GM18858 (cell line): ENCODE data around the gene SNHG17.
"Not testable (repeated sequence)": the region's sequence is repeated elsewhere in the genome, so short reads cannot be mapped to it uniquely, and the experiment has no call there.

Experiments used
- ATAC-seq: cut with Tn5 transposase; IDR thresholded peaks from one replicate; pipeline ENCODE4 v1.9.1; 2021; ENCODE audit not compliant: unreplicated experiment

The SNHG17 gene

DNA sequence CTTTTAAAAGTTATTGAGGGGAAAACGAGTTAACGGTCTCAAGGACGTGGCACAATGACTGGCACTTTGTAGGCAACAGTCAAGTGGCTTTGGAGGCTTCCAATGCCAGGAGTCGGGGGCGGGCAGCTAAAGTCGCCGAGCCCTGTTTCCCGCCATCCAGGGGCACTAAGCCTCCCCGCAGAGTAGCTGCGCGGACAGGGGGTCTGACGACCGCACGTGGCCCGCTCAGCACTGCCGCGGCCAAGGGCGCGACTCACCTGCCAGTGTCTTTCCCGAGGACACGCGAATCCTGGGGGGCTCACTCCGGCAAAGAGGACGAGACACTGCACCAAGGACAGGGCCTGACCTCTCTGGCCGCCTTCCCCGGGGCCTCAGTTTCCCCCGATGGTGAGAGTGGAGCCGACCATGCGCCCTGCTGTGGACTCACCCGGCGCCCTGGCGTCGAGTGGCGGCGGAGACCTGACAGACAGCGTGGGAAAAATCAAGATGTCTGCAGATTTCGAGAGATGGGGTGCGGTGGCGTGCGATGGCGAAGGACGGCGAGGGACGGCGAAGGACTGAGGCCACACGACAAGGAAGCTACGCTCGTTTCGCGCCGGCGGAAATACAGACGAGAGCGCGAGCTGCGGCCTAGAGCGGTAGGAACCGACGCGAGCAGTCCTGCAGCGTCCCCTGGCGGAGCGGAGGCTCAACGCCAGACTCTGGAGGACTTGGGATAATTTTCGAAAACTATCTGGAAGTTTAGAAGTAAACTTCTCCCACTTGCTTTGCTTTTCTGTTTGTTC, at the start of gene SNHG17:
SNHG17 (minus strand) TSS at position 559 of the 785 bp plus-strand sequence.
- no peak for ATAC-seq

DNA sequence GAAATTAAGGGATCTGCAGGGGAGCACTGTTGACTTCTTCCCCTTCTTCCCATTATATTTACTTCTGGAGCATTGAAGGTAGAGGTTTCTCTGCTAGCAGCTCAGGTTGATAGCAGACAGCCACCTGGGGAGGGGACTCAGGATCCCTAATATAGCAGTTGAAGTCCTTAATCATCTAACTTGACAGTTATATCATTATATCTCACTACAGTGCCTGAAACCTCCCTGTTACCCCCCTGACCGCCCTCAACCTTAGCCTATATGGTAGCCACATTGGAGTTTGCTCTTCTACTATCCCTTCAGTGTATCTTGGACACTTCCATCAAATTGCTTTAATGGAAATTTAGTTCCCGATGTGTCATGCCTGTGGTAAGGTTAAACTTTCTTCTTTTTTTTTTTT, 44.5 kb upstream of the SNHG17 start:
- no peak for ATAC-seq

DNA sequence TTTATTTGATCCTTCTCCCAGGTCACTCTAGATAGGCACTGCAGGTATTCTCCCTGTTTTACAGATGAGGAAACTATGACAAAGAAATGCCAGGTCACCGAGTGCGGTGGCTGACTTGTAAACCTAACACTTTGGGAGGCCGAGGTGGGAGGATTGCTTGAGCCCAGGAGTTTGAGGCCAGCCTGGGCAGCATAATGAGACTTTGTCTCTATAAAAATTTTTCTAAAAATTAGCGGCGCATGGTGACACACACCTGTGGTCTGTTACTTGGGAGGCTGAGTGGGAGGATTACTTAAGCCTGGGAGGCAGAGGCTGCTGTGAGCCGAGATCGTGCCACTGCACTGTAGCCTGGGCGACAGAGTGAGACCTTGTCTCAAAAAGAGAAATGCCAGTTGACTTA, 42.6 kb upstream of the SNHG17 start:
- ATAC-seq: no peak

DNA sequence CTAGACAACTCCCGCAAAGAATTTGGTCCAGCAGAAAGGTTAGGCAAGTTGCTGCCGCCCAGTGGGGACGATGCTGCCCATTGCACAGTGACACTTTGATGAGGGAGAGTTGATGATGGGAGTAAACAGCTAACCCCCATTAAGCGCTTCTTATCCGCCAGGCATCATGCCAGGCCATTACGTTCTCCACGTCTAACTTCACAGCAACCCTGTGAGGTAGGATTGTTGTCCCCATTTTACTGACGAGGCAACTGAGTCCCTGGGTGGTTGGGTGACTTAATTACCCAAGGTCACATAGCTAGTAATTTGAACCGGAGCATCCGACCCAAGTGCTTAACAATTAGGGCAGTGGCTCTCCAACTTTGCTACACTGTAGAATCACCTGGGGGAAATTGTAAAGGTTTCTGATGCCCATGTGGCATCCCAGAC, 38.3 kb upstream of the SNHG17 start:
- ATAC-seq: no peak

DNA sequence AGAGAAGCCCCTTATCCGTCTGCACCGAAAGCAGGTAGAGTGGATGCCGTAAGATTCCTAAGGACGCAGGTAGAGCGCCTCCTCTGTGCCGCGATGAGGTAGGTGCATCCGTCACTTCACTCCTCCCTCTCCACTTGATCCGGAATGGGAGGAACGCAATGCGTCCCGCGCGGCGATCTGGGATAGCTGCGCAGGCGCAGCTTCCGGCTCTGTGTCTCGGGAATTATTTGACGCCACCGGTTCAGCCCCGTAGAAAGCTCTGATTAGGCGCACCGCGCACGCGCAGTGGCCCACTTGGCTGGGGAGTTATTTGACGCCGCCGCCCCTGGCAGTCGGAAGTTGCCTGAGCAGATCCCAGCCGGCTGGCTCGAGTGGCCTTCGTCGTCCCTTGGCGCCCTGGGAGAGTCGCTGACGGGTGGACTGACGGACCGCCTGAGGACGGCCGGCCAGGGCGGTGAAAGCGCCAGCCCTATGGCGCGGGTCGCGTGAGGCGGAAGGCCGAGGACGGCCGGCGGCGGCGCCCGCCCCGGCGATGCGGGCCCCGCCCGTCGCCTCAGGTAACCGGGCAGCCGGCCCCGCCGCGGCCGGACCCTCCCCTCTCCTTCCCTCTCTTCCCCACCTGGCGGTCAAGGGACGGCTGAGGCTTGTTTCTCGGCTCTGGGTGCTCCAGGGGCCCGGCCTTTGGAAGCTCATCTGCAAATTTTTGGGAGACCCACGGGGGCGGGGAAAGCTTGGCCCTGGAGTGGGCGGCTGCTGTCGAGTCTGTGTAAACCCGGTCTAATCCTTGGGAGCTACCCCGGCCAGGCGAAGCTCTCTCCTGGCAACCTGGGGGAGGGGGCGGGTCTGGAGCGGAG, 37.6 kb upstream of the SNHG17 start, which contains the start of gene RALGAPB:
RALGAPB (plus strand) TSS at position 331 of the 854 bp plus-strand sequence. CDS start 15,590 bp downstream, outside the sequence.
- ATAC-seq: peak; percentile 76

DNA sequence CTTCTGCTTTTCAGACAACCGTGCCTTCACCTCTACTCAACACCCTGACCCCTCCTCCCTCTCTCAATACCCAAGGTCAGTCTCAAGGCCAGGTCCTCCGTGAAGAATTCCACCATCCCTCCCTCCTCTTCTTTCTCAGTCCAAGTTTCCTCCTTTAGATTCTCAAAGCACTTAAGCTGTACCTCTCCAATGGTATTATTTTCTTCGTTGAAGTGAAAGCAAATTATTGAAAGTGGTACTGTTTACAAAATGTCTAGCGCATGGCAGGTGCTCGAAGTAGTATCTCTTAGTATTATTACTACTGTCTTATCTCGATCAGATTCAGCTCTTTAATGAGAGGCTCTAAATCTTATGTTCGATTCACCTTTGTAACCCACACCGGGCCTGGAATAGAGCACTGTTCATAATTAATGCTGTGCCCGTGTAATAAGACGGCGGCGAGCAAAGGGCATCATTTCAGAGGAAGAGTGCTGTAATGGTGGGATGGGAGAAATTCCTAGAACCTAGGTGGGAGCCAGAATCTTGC, 36.9 kb upstream of the SNHG17 start:
- no peak for ATAC-seq

DNA sequence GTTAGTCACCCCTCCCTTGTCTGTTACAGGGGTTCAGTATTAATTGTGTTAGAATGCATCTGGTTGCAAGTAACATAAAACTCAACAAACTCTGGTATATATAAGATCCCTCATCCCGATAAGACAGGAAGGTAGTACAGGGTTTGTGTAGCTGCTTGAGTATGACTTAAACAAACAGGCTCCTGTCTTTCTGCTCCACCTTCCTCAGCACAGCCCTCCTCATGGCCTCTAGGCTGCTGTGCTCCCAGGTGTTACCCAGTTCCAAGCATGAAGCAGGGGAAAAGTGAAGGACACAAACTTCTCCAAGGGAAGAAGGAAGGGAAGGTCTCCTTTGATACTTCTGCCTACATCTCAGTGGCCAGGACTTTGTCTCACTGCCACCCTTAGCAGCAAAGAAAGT, 36.1 kb upstream of the SNHG17 start:
- no peak for ATAC-seq

DNA sequence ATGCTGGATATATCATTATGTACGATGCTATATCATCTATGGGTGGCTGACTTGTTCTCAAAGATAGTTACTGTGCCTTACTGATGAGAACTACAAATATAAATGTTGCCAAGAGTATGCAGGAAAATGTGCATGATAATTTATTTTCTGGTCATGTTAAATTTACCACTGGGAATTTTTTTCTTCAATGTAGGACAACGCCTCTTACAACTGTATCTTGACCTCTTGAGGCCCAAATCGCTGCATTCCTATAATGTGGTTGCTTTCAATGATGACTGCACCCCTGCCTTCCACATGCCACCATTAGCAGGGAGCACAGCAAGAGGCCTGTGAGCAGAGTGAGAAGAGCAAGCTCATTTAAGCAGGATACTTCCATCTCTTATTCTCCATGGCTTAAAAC, 31.9 kb upstream of the SNHG17 start:
- ATAC-seq: no peak

DNA sequence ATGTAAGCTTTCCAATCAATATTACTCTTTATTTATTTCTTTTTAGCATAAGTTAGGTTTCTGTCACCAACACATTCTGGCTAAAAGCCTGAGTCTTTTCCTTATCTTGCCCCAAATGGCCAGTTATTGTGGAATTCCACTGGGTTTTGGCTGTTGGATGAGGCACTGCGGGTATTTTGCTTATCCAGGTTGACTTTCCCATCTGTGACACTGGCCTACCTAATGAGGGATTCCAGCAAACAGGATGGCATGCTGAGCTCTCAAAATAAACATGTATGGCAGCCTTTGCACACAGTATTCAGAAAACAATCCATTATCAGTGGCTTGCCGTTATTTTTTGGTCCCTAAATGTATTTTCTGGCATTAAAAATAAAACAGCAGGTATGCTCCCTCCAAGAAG, 31.0 kb upstream of the SNHG17 start:
- ATAC-seq: no peak

DNA sequence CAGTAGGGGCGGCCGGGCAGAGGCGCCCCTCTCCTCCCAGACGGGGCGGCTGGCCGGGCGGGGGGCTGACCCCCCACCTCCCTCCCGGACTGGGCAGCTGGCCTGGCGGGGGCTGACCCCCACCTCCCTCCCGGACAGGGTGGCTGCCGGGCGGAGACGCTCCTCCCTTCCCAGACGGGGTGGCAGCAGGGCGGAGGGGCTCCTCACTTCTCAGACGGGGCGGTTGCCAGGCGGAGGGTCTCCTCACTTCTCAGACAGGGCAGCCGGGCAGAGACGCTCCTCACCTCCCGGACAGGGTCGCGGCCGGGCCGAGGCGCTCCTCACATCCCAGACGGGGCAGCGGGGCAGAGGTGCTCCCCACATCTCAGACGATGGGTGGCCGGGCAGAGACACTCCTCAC, 26.4 kb upstream of the SNHG17 start:
- ATAC-seq: not testable (repeated sequence)

DNA sequence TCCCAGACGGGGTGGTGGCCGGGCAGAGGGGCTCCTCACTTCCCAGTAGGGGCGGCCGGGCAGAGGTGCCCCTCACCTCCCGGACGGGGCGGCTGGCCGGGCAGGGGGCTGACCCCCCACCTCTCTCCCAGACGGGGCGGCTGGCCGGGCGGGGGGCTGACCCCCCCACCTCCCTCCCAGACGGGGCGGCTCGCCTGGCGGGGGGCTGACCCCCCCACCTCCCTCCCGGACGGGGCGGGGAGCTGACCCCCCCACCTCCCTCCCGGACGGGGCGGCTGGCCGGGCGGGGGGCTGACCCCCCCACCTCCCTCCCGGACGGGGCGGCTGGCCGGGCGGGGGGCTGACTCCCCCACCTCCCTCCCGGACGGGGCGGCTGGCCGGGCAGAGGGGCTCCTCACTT, 26.0 kb upstream of the SNHG17 start:
- ATAC-seq: not testable (repeated sequence)

DNA sequence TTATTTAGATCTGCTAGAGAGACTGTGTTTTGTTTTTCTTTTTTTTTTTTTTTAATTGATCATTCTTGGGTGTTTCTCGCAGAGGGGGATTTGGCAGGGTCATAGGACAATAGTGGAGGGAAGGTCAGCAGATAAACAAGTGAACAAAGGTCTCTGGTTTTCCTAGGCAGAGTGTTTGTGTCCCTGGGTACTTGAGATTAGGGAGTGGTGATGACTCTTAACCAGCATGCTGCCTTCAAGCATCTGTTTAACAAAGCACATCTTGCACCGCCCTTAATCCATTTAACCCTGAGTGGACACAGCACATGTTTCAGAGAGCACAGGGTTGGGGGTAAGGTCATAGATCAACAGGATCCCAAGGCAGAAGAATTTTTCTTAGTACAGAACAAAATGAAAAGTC, 25.5 kb upstream of the SNHG17 start:
- not testable (repeated sequence) for ATAC-seq

DNA sequence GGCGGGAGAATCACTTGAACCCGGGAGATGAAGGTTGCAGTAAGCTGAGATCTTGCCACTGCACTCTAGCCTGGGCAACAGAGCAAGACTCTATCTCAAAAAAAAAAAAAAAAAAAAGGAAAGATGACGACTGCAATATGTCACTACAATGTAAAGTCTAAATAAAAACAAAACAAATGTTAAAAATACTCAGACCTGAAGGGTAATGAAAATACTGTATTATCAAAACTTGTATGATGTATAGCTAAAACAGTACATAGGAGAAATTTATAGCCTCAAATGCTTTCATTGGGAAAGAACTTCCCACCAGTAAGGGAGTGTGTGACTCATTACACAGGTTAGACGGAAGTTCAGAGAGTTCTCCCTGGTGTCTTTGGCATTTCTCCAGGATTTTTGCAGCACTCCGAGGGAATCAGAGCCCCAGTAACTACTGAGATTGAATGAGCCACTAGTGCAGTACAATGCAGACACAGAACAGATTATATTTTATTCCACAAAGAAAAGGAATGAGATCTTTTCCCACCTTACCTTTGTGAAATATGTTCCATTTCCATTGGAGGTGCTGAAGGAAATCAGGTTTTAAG, 25.0 kb upstream of the SNHG17 start:
- no peak for ATAC-seq

DNA sequence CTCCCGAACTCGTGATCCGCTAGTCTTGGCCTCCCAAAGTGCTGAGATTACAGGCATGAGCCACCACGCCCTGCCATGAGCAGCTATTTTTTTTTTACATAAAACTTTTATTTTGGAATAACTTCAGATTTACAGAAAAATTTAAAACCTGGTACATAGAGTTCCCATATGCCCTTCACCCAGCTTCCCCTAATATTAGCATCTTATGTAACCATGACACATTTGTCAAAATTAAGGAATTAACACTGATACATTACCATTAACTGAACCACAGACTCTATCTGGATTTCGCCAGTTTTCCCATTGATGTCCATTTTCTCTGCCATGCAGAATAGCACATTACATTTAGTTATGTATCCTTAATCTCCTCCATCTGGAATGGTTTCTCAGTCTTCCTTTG, 23.2 kb upstream of the SNHG17 start:
- ATAC-seq: no peak

DNA sequence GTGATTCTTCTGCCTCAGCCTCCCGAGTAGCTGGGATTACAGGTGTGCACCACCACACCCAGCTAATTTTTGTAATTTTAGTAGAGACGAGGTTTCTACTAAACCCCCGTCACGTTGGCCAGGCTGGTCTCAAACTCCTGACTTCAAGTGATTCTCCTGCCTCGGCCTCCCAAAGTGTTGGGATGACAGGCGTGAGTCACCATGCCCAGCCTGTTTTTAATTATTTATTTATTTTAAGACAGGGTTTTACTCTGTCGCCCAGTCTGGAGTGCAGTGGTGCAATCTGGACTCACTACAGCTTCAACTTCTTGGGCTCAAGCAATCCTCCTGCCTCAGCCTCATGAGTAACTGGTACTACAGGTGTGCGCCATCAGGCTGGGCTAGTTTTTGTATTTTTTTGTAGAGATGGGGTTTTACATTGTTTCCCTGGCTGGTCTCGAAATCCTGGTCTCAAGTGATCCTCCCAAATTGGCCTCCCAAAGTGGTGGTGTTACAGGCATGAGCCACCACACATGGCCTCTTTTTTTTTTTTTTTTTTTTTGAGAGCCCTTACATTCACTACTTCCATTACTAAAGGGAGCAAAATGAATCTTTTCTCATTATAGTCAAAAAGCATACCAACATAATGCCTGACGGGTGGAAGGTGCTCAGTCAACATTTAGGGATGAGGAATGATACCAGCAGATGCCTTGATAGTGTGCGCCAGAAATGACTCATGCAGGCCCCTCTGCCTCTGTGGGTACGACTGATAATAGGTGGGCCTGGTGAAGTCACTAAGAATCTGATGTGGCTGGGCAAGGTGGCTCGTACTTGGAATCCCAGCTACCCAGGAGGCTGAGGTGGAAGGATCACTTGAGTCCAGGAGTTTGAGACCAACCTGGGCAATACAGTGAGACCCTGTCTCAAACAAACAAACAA, 19.7 kb upstream of the SNHG17 start:
- no peak for ATAC-seq

DNA sequence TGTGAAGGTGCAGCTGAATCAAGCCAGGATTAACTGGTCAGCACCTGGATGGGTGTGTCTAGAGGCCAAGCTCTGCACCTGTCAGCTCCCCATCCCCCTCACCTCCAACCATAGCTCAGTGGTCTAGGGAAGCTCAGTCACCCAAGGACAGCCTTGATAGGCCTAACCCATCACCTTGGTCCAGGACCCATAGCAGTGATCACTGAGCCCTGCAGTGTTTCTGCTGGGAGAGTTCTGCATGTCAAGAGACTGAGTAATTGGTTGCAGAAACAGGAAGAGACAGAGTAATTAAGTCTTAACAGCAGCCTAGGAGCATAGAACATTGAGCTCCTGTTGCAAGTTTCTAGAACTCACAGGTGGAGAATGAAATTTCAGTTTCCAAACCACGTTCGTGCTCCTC, 18.8 kb upstream of the SNHG17 start:
- ATAC-seq: peak; percentile 77

DNA sequence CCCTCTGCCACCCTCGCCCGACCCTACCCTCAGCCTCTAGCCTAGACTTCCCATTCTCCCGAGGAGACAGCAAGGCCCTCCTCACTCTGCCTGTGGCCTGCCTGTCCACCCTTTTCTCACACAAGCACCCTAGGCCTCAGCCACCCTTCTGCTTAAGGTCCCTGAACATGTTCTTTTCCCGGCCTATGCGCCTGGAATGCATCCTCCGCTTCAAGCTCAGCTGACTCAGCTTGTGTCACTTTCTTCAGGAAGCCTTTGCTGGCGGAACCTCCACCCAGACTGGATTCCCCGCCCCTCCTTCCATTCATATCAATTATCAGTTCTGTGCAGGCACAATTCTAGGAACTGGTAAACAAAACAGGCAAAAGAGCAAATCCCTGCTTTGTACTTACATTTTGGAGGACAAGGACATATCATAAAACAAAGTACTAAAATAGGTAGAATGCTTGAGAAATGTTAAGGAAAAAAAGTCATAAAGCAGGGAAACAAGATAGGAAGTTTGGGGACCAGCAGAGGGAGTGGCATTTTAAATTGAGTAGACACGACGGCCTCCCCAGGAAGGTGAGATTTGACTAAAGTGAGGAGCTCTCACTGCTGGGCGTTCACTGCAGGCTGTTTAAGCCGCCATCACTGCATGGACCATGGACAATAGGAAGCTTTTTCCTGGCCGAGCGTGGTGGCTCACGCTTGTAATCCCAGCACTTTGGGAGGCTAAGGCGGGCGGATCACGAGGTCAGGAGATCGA, 17.9 kb upstream of the SNHG17 start:
- no peak for ATAC-seq

DNA sequence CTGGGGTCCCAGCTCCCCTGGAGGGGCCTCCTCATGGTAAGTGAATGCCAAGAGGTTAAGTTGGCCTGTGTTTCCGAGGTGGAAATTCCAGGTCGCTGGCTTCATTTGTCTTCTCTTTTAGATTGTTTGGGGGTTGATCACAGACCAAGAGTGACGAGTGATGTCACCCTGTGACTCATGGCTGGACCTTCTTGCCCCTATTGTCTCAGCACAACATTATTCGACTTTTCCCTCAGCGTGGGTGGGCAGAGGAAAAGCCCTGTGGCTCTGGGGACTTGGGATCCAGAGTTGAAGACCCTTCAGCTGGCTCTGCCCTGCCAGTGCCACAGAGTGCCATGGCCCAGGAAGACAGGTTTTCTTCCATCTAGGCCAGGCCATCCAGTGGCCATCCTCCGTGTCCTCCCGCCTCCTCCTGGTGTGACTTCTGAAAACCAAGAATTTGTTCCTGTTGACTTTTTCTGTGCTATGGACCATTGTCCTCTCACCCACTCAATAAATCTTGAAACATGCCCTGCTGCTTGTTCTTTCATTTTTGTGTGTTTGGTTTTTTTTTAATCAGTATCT, 15.4 kb upstream of the SNHG17 start:
- no peak for ATAC-seq

DNA sequence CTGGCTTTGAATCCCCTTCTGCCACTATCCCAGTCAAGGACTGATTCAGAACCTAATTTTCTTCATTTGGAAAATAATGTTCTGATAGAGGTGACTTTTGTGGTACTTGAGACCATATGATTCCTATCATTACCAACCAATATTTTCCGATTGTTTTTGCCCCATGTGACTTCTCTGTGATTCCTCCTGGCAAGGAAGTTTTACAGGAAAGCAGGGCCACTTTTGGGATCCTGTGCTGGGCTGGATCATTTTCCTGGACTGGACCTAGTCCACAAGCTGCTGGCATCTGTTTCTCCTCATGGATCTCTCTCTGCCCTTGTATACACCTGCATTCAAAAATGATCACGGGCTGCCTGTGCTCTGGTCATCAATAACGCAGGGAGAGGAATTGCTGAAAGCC, 13.9 kb upstream of the SNHG17 start:
- ATAC-seq: no peak
